HEK293 (cell line): ENCODE measurements around the gene TRNAU1AP.

ENCODE experiments used
- HOXC10 ChIP-seq: sonication (generic); formaldehyde crosslinking; IDR thresholded peaks from 2 replicates; pipeline ENCODE4 v1.8.1; 2023; ENCODE audit warnings: mild to moderate bottlenecking, missing genetic modification reagents
- PRDM1 ChIP-seq: fragments of 450-650 bp; formaldehyde crosslinking; IDR thresholded peaks from 2 replicates; pipeline ENCODE4; 2016; ENCODE audit warnings: missing biosample characterization, missing genetic modification characterization
- TCF7L2 ChIP-seq: IDR thresholded peaks from 2 replicates; pipeline ENCODE4 v1.6.1; 2011; ENCODE audit warnings: low read depth, mild to moderate bottlenecking, inconsistent platforms, low read length, moderate library complexity, borderline replicate concordance
- WT1 ChIP-seq: fragments of 450-650 bp; formaldehyde crosslinking; IDR thresholded peaks from 2 replicates; pipeline ENCODE4 v1.5.1; 2016; ENCODE audit warnings: missing biosample characterization, missing genetic modification characterization
- ZFP3 ChIP-seq: fragments of 450-650 bp; formaldehyde crosslinking; IDR thresholded peaks from 2 replicates; pipeline ENCODE4 v1.5.1; 2016; ENCODE audit warnings: low read depth, missing biosample characterization, missing genetic modification characterization
- ZNF10 ChIP-seq: fragments of 450-650 bp; formaldehyde crosslinking; IDR thresholded peaks from 2 replicates; pipeline ENCODE4 v1.5.1; 2017; ENCODE audit warnings: missing biosample characterization, missing genetic modification characterization
- ZNF140 ChIP-seq: fragments of 450-650 bp; formaldehyde crosslinking; IDR thresholded peaks from 2 replicates; pipeline ENCODE4 v1.5.1; 2016; ENCODE audit warnings: missing biosample characterization, missing genetic modification characterization
- ZNF239 ChIP-seq: fragments of 450-650 bp; formaldehyde crosslinking; IDR thresholded peaks from 2 replicates; pipeline ENCODE4 v1.5.1; 2016; ENCODE audit warnings: missing biosample characterization, missing genetic modification characterization
- ZNF292 ChIP-seq: fragments of 450-650 bp; formaldehyde crosslinking; IDR thresholded peaks from 2 replicates; pipeline ENCODE4 v1.5.1; 2016; ENCODE audit warnings: low read depth, missing biosample characterization, missing genetic modification characterization, borderline replicate concordance
- ZNF302 ChIP-seq: fragments of 450-650 bp; formaldehyde crosslinking; IDR thresholded peaks from 2 replicates; pipeline ENCODE4 v1.5.1; 2016; ENCODE audit warnings: missing biosample characterization, missing genetic modification characterization, low read depth
- ZNF354C ChIP-seq: fragments of 450-650 bp; formaldehyde crosslinking; IDR thresholded peaks from 2 replicates; pipeline ENCODE4 v1.5.1; 2016; ENCODE audit warnings: missing biosample characterization, missing genetic modification characterization, low read depth, borderline replicate concordance
- ZNF391 ChIP-seq: fragments of 450-650 bp; formaldehyde crosslinking; IDR thresholded peaks from 2 replicates; pipeline ENCODE4 v1.5.1; 2016; ENCODE audit warnings: low read depth, missing biosample characterization, missing genetic modification characterization, borderline replicate concordance
- ZNF394 ChIP-seq: fragments of 450-650 bp; formaldehyde crosslinking; IDR thresholded peaks from 2 replicates; pipeline ENCODE4 v1.5.1; 2016; ENCODE audit warnings: missing biosample characterization, missing genetic modification characterization, mild to moderate bottlenecking, moderate library complexity, borderline replicate concordance
- ZNF433 ChIP-seq: fragments of 450-650 bp; formaldehyde crosslinking; IDR thresholded peaks from 2 replicates; pipeline ENCODE4 v1.5.1; 2016; ENCODE audit warnings: missing biosample characterization, missing genetic modification characterization, low read depth
- ZNF48 ChIP-seq: fragments of 450-650 bp; formaldehyde crosslinking; IDR thresholded peaks from 2 replicates; pipeline ENCODE4 v1.5.1; 2016; ENCODE audit warnings: missing biosample characterization, missing genetic modification characterization
- ZNF510 ChIP-seq: fragments of 450-650 bp; formaldehyde crosslinking; IDR thresholded peaks from 2 replicates; pipeline ENCODE4 v1.5.1; 2018; ENCODE audit warnings: mild to moderate bottlenecking, missing genetic modification characterization, missing biosample characterization; ENCODE audit not compliant: insufficient replicate concordance
- ZNF561 ChIP-seq: fragments of 450-650 bp; IDR thresholded peaks from 2 replicates; pipeline ENCODE4 v1.5.1; 2018; ENCODE audit warnings: missing biosample characterization, missing genetic modification characterization, borderline replicate concordance
- ZNF654 ChIP-seq: fragments of 450-650 bp; formaldehyde crosslinking; IDR thresholded peaks from 2 replicates; pipeline ENCODE4 v1.5.1; 2016; ENCODE audit warnings: low read depth, missing biosample characterization, missing genetic modification characterization
- ZNF670 ChIP-seq: fragments of 450-650 bp; formaldehyde crosslinking; IDR thresholded peaks from 2 replicates; pipeline ENCODE4 v1.5.1; 2016; ENCODE audit warnings: missing biosample characterization, missing genetic modification characterization, low read depth
- ZNF707 ChIP-seq: fragments of 450-650 bp; formaldehyde crosslinking; IDR thresholded peaks from 2 replicates; pipeline ENCODE4 v1.5.1; 2016; ENCODE audit warnings: missing biosample characterization, missing genetic modification characterization
- ZNF768 ChIP-seq: fragments of 450-650 bp; formaldehyde crosslinking; IDR thresholded peaks from 2 replicates; pipeline ENCODE4 v1.5.1; 2018; ENCODE audit warnings: missing biosample characterization, mild to moderate bottlenecking, missing genetic modification characterization
- ZNF785 ChIP-seq: fragments of 450-650 bp; formaldehyde crosslinking; IDR thresholded peaks from 2 replicates; pipeline ENCODE4 v1.5.1; 2016; ENCODE audit warnings: missing biosample characterization, missing genetic modification characterization
- ZNF837 ChIP-seq: fragments of 450-650 bp; formaldehyde crosslinking; IDR thresholded peaks from 2 replicates; pipeline ENCODE4 v1.5.1; 2016; ENCODE audit warnings: missing biosample characterization, missing genetic modification characterization
- ZSCAN30 ChIP-seq: fragments of 450-650 bp; IDR thresholded peaks from 2 replicates; pipeline ENCODE4 v1.5.1; 2018; ENCODE audit warnings: missing biosample characterization, mild to moderate bottlenecking, missing genetic modification characterization, moderate library complexity
- TF ChIP-seq, protein P1 (sequence below): fragments of 450-650 bp; formaldehyde crosslinking; IDR thresholded peaks from 2 replicates; pipeline ENCODE4 v1.5.1; 2016; ENCODE audit warnings: missing biosample characterization, missing genetic modification characterization
- TF ChIP-seq, protein P2 (sequence below): fragments of 450-650 bp; formaldehyde crosslinking; IDR thresholded peaks from 2 replicates; pipeline ENCODE4 v1.5.1; 2017; ENCODE audit warnings: missing biosample characterization, missing genetic modification characterization
- TF ChIP-seq, protein P3 (sequence below): fragments of 450-650 bp; IDR thresholded peaks from 2 replicates; pipeline ENCODE4 v1.5.1; 2018; ENCODE audit warnings: missing biosample characterization, mild to moderate bottlenecking, missing genetic modification characterization
- TF ChIP-seq, protein P4 (sequence below): fragments of 450-650 bp; formaldehyde crosslinking; IDR thresholded peaks from 2 replicates; pipeline ENCODE4 v1.5.1; 2016; ENCODE audit warnings: missing biosample characterization, missing genetic modification characterization
- TF ChIP-seq, protein P5 (sequence below): IDR thresholded peaks from 2 replicates; pipeline ENCODE4 v1.6.1; 2011; ENCODE audit warnings: mild to moderate bottlenecking, low read depth, low read length, borderline replicate concordance
- TF ChIP-seq, protein P6 (sequence below): fragments of 450-650 bp; formaldehyde crosslinking; IDR thresholded peaks from 2 replicates; pipeline ENCODE4 v1.5.1; 2017; ENCODE audit warnings: missing biosample characterization, mild to moderate bottlenecking, missing genetic modification characterization, moderate library complexity

TRNAU1AP gene

DNA sequence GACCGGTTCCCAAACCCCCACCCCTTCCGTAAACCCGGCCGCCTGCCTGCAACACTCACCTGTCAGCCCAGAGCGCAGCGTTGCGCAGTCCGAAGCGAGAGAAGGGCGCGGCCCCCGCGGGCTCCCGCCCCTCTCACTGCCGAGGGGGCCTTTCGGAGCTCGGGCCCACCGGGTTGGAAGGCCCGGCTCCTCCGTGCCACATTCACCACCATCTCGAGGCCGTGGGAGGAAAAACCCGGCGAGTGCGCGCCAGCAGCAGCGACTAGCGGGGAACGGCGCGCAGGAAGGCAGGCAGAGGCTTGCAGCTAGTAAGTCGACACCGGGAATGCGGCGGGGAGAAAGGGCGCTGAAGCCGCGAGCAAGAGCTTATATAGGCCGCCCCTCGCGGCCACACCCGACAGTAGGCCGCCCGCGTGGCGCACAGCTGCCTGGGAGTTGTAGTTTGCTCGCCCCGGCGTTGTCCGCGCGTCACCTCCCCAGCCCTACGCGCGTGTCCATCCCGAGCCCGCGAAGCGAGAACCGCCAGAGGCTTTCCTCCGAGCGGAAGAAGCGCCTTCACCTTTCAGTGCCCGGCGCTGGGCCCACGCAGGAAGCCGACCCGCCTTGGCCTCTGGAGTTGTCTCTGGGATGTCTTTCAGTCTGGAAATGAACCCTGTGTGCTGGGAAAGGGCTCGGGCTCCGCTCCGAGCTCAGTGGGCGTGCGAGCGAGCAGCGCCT is 28.8 kb downstream of the TRNAU1AP start (continued):
- TF ChIP-seq, protein P1, sequence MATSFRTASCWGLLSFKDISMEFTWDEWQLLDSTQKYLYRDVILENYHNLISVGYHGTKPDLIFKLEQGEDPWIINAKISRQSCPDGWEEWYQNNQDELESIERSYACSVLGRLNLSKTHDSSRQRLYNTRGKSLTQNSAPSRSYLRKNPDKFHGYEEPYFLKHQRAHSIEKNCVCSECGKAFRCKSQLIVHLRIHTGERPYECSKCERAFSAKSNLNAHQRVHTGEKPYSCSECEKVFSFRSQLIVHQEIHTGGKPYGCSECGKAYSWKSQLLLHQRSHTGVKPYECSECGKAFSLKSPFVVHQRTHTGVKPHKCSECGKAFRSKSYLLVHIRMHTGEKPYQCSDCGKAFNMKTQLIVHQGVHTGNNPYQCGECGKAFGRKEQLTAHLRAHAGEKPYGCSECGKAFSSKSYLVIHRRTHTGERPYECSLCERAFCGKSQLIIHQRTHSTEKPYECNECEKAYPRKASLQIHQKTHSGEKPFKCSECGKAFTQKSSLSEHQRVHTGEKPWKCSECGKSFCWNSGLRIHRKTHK (tag by site-specific recombination) = no peak
- TF ChIP-seq ZNF391 (tag by site-specific recombination) = peak; percentile 97
- no peak for TF ChIP-seq HOXC10 (CRISPR knock-in tag)
- peak; percentile 91; the same call in 1 of the 2 replicates for TF ChIP-seq ZNF394 (tag by site-specific recombination)
- TF ChIP-seq ZNF561 (tag by site-specific recombination) = peak; percentile 92; the same call in 1 of the 2 replicates
- TF ChIP-seq ZNF140 (tag by site-specific recombination) = no peak
- no peak for TF ChIP-seq ZNF48 (tag by site-specific recombination)
- TF ChIP-seq, protein P2, sequence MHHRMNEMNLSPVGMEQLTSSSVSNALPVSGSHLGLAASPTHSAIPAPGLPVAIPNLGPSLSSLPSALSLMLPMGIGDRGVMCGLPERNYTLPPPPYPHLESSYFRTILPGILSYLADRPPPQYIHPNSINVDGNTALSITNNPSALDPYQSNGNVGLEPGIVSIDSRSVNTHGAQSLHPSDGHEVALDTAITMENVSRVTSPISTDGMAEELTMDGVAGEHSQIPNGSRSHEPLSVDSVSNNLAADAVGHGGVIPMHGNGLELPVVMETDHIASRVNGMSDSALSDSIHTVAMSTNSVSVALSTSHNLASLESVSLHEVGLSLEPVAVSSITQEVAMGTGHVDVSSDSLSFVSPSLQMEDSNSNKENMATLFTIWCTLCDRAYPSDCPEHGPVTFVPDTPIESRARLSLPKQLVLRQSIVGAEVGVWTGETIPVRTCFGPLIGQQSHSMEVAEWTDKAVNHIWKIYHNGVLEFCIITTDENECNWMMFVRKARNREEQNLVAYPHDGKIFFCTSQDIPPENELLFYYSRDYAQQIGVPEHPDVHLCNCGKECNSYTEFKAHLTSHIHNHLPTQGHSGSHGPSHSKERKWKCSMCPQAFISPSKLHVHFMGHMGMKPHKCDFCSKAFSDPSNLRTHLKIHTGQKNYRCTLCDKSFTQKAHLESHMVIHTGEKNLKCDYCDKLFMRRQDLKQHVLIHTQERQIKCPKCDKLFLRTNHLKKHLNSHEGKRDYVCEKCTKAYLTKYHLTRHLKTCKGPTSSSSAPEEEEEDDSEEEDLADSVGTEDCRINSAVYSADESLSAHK (tag by site-specific recombination) = peak; percentile 50
- TF ChIP-seq ZNF354C = no peak
- no peak for TF ChIP-seq ZNF654 (tag by site-specific recombination)
- peak; percentile 77; the same call in 1 of the 2 replicates for TF ChIP-seq ZNF10 (tag by site-specific recombination)
- TF ChIP-seq, protein P3, sequence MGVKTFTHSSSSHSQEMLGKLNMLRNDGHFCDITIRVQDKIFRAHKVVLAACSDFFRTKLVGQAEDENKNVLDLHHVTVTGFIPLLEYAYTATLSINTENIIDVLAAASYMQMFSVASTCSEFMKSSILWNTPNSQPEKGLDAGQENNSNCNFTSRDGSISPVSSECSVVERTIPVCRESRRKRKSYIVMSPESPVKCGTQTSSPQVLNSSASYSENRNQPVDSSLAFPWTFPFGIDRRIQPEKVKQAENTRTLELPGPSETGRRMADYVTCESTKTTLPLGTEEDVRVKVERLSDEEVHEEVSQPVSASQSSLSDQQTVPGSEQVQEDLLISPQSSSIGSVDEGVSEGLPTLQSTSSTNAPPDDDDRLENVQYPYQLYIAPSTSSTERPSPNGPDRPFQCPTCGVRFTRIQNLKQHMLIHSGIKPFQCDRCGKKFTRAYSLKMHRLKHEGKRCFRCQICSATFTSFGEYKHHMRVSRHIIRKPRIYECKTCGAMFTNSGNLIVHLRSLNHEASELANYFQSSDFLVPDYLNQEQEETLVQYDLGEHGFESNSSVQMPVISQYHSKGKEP (tag by site-specific recombination) = 0 out of 2 replicates have a peak, but pooled peaks have one; percentile 25
- no peak for TF ChIP-seq ZNF707 (tag by site-specific recombination)
- peak; percentile 57; the same call in 1 of the 2 replicates for TF ChIP-seq ZNF785 (tag by site-specific recombination)
- TF ChIP-seq, protein P4, sequence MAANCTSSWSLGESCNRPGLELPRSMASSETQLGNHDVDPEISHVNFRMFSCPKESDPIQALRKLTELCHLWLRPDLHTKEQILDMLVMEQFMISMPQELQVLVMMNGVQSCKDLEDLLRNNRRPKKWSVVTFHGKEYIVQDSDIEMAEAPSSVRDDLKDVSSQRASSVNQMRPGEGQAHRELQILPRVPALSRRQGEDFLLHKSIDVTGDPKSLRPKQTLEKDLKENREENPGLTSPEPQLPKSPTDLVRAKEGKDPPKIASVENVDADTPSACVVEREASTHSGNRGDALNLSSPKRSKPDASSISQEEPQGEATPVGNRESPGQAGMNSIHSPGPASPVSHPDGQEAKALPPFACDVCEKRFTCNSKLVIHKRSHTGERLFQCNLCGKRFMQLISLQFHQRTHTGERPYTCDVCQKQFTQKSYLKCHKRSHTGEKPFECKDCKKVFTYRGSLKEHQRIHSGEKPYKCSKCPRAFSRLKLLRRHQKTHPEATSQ = 0 out of 2 replicates have a peak, but pooled peaks have one; percentile 13
- TF ChIP-seq, protein P5, sequence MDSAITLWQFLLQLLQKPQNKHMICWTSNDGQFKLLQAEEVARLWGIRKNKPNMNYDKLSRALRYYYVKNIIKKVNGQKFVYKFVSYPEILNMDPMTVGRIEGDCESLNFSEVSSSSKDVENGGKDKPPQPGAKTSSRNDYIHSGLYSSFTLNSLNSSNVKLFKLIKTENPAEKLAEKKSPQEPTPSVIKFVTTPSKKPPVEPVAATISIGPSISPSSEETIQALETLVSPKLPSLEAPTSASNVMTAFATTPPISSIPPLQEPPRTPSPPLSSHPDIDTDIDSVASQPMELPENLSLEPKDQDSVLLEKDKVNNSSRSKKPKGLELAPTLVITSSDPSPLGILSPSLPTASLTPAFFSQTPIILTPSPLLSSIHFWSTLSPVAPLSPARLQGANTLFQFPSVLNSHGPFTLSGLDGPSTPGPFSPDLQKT = no peak
- peak; percentile 82 for TF ChIP-seq ZNF239 (tag by site-specific recombination)
- TF ChIP-seq PRDM1 (tag by site-specific recombination) = 0 out of 2 replicates have a peak, but pooled peaks have one; percentile 36
- no peak for TF ChIP-seq ZNF302 (tag by site-specific recombination)
- TF ChIP-seq ZFP3 (tag by site-specific recombination) = no peak
- no peak for TF ChIP-seq ZNF670 (tag by site-specific recombination)
- TF ChIP-seq ZNF292 = no peak
- TF ChIP-seq ZNF510 (tag by site-specific recombination) = no peak
- no peak for TF ChIP-seq ZNF837 (tag by site-specific recombination)
- peak; percentile 97 for TF ChIP-seq ZSCAN30 (tag by site-specific recombination)
- no peak for TF ChIP-seq ZNF433
- no peak for TF ChIP-seq TCF7L2
- TF ChIP-seq, protein P6, sequence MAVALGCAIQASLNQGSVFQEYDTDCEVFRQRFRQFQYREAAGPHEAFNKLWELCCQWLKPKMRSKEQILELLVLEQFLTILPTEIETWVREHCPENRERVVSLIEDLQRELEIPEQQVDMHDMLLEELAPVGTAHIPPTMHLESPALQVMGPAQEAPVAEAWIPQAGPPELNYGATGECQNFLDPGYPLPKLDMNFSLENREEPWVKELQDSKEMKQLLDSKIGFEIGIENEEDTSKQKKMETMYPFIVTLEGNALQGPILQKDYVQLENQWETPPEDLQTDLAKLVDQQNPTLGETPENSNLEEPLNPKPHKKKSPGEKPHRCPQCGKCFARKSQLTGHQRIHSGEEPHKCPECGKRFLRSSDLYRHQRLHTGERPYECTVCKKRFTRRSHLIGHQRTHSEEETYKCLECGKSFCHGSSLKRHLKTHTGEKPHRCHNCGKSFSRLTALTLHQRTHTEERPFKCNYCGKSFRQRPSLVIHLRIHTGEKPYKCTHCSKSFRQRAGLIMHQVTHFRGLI (tag by site-specific recombination) = peak; percentile 29; the same call in 1 of the 2 replicates
- TF ChIP-seq WT1 = no peak; the same call in none of the 2 replicates
- TF ChIP-seq ZNF768 = no peak; the same call in 1 of the 2 replicates
